Measurements from ENCODE around the gene ZCCHC14. TPM values are rescaled to one million over a fixed set of nuclear protein-coding genes. Genes with fewer than 3 reads are reported as not detected.

The ZCCHC14 gene
- total and polyA plus RNA-seq, 2 donors: 2.7 to 7.3 TPM

DNA sequence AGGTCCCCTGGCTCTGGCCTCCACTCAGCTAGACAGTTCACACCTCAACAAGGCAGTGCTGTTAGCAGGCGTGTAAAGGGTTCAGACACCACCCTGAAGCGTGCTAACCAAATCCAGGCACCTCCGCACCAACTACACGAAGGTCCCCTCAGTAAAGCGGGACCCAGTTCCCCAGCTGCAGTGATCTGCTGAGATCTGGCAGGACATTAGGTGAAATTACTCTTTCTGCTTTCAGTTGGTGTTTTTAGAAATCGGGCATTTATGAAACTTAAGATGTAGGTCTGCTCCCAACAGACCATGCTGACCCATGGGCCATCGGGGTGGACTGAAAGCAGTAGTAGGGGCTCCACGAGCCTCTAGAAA is 136.4 kb downstream of the ZCCHC14 start:
- no peak for DNase-seq (ENCODE audit: low read depth in 6 of 9, low spot score in 9 of 9)
- H3K4me3 ChIP-seq (ENCODE audit: low read length in 2 of 2): no peak overlapping the region
- no peak overlapping the region for H3K27ac ChIP-seq (ENCODE audit: low read depth in 1 of 2, low read length in 1 of 2)
- H3K36me3 ChIP-seq (ENCODE audit: control insufficient read depth in 2 of 2, insufficient read depth in 2 of 2, low read length in 1 of 2): peaks cover 19 to 31% of the 10 kb centered on the region in 2 donors
- 96% methylated on average over 8 of the region's 8 CpGs for WGBS
- no peaks in the 10 kb centered on the region for H3K9me3 ChIP-seq (ENCODE audit: control insufficient read depth in 2 of 2, insufficient read depth in 1 of 2, low read length in 1 of 2)
- H3K4me1 ChIP-seq (ENCODE audit: control insufficient read depth in 2 of 2, insufficient read depth in 2 of 2, low read length in 2 of 2): no peaks in the 10 kb centered on the region
- H3K27me3 ChIP-seq (ENCODE audit: control insufficient read depth in 2 of 2, insufficient read depth in 1 of 2, low read length in 1 of 2): no peaks in the 10 kb centered on the region

Other genes with a start within 250 kb of the ZCCHC14 start
- 5.0 TPM for gene C16orf95, start 175.6 kb downstream of the ZCCHC14 start, total RNA-seq
- 2.9 TPM for gene C16orf95, start 175.6 kb downstream of the ZCCHC14 start, polyA plus RNA-seq
- 11.7 TPM for gene FBXO31, start 109.2 kb downstream of the ZCCHC14 start, total RNA-seq
- gene FBXO31, start 109.2 kb downstream of the ZCCHC14 start, polyA plus RNA-seq: 27.1 TPM
- gene MAP1LC3B, start 100.7 kb downstream of the ZCCHC14 start, total RNA-seq: 21.7 TPM
- gene MAP1LC3B, start 100.7 kb downstream of the ZCCHC14 start, polyA plus RNA-seq: 102 TPM
- 0.05 TPM for gene JPH3, start 109.5 kb upstream of the ZCCHC14 start, total RNA-seq
- 0.09 TPM for gene JPH3, start 109.5 kb upstream of the ZCCHC14 start, polyA plus RNA-seq